GM23338 (cell line): ENCODE results near the gene L1CAM. TPM values are rescaled to one million over a fixed set of nuclear protein-coding genes. Genes with fewer than 3 reads are reported as not detected.

Experiments
- ATAC-seq: fragments of 200-7000 bp; cut with Tn5 transposase; 3 replicates; pipeline ENCODE4 v1.9.1; 2020
- DNase-seq: peaks from one replicate; pipeline ENCODE4 v3.0.0-alpha.2; 2015; ENCODE audit warnings: low spot score
- H2AFZ ChIP-seq: fragments of 200-600 bp; sonication (generic); 2 replicates; pipeline ENCODE4 v1.8.0; 2016; ENCODE audit warnings: antibody characterized with exemption, mild to moderate bottlenecking, moderate library complexity
- H3F3A ChIP-seq: fragments of 200-600 bp; sonication (generic); replicated peaks from 2 replicates; pipeline ENCODE4 v1.8.0; 2017; ENCODE audit warnings: antibody characterized with exemption, mixed run types, low read depth
- H3K27ac ChIP-seq: fragments of 200-600 bp; sonication (generic); 2 replicates; pipeline ENCODE4 v1.6.1; 2016; ENCODE audit warnings: low read depth
- H3K27me3 ChIP-seq: fragments of 200-600 bp; sonication (generic); 2 replicates; pipeline ENCODE4 v1.8.0; 2016; ENCODE audit warnings: mild to moderate bottlenecking, mixed run types, moderate library complexity; ENCODE audit not compliant: insufficient read depth
- H3K36me3 ChIP-seq: fragments of 200-600 bp; sonication (generic); 2 replicates; pipeline ENCODE4 v1.8.0; 2016; ENCODE audit warnings: mild to moderate bottlenecking; ENCODE audit not compliant: insufficient read depth
- H3K4me1 ChIP-seq: fragments of 200-600 bp; sonication (generic); 2 replicates; pipeline ENCODE4 v1.8.0; 2016; ENCODE audit warnings: mild to moderate bottlenecking, moderate library complexity; ENCODE audit not compliant: insufficient read depth
- H3K4me2 ChIP-seq: fragments of 200-600 bp; sonication (generic); 2 replicates; pipeline ENCODE4 v1.7.1; 2017; ENCODE audit warnings: mixed run types
- H3K4me3 ChIP-seq: fragments of 200-600 bp; sonication (generic); 2 replicates; pipeline ENCODE4 v1.6.1; 2016; ENCODE audit warnings: mixed run types
- H3K79me2 ChIP-seq: fragments of 200-600 bp; sonication (generic); replicated peaks from 2 replicates; pipeline ENCODE4 v1.8.0; 2017; ENCODE audit warnings: mild to moderate bottlenecking; ENCODE audit not compliant: insufficient read depth
- H3K9me2 ChIP-seq: fragments of 200-600 bp; sonication (generic); 2 replicates; pipeline ENCODE4 v1.8.0; 2017; ENCODE audit not compliant: insufficient read depth
- H4K20me1 ChIP-seq: fragments of 200-600 bp; sonication (generic); replicated peaks from 2 replicates; pipeline ENCODE4 v1.8.0; 2017; ENCODE audit warnings: mild to moderate bottlenecking; ENCODE audit not compliant: insufficient read depth
- H3K27ac Mint-ChIP-seq: 2 replicates; pipeline ENCODE4 v1.8.0; 2020; ENCODE audit warnings: inconsistent platforms, mild to moderate bottlenecking, moderate library complexity, mixed read lengths
- H3K27me3 Mint-ChIP-seq: 3 replicates; pipeline ENCODE4 v1.8.0; 2022; ENCODE audit warnings: low read depth, mild to moderate bottlenecking, moderate library complexity, mixed read lengths, inconsistent platforms; ENCODE audit not compliant: insufficient read depth, poor library complexity
- H3K36me3 Mint-ChIP-seq: 3 replicates; pipeline ENCODE4 v1.8.0; 2021; ENCODE audit warnings: low read depth, mild to moderate bottlenecking, inconsistent platforms, moderate library complexity, mixed read lengths
- H3K4me1 Mint-ChIP-seq: 3 replicates; pipeline ENCODE4 v1.8.0; 2020; ENCODE audit warnings: mild to moderate bottlenecking, inconsistent platforms, mixed read lengths
- H3K4me3 Mint-ChIP-seq: 3 replicates; pipeline ENCODE4 v1.8.0; 2021; ENCODE audit warnings: moderate library complexity, mild to moderate bottlenecking, inconsistent platforms, mixed read lengths
- H3K9me3 Mint-ChIP-seq: 3 replicates; pipeline ENCODE4 v1.8.0; 2020; ENCODE audit warnings: moderate library complexity, mild to moderate bottlenecking, inconsistent platforms, mixed read lengths
- CREB1 ChIP-seq: fragments of 250-450 bp; sonication (Bioruptor Pico); IDR thresholded peaks from 2 replicates; pipeline ENCODE4 v1.5.0; 2020; ENCODE audit warnings: low read depth, mild to moderate bottlenecking, moderate library complexity
- EZH2phosphoT487 ChIP-seq: fragments of 200-600 bp; sonication (generic); IDR thresholded peaks from one replicate; pipeline ENCODE4 v1.8.1; 2018; ENCODE audit warnings: antibody characterized with exemption; ENCODE audit not compliant: unreplicated experiment
- POLR2AphosphoS5 ChIP-seq: IDR thresholded peaks from 2 replicates; pipeline ENCODE4 v1.6.1; 2016; ENCODE audit warnings: antibody characterized with exemption, low read depth
- STAT1 ChIP-seq: IDR thresholded peaks from one replicate; pipeline ENCODE4 v1.6.1; 2016; ENCODE audit warnings: antibody characterized with exemption; ENCODE audit not compliant: unreplicated experiment
- ZNF114 ChIP-seq: fragments of 250-450 bp; sonication (Bioruptor Pico); IDR thresholded peaks from 2 replicates; pipeline ENCODE4 v1.5.0; 2020; ENCODE audit warnings: mild to moderate bottlenecking, moderate library complexity
- ZNF331 ChIP-seq: fragments of 250-450 bp; sonication (Bioruptor Pico); IDR thresholded peaks from 2 replicates; pipeline ENCODE4 v1.5.0; 2020; ENCODE audit warnings: low read depth, mild to moderate bottlenecking, moderate library complexity
- polyA plus RNA-seq: library from polyadenylated mRNA; unstranded; fragments of >200 nt; fragmentation: Nextera tagmentation; extraction: Ambion mirVana; gene quantifications from 2 replicates; pipeline ENCODE4 v1.2.1, GENCODE V29; 2016
- total RNA-seq: library from RNA; depleted of rRNA; stranded (reverse); fragments of >200 nt; shearing (Covaris generic); gene quantifications from 2 replicates; pipeline ENCODE4 v1.2.3, GENCODE V29; 2014
- TF ChIP-seq, protein P1 (sequence below): IDR thresholded peaks from one replicate; pipeline ENCODE4 v1.6.1; 2018; ENCODE audit warnings: antibody characterized with exemption; ENCODE audit not compliant: unreplicated experiment
- TF ChIP-seq, protein P2 (sequence below), 2 experiments: fragments of 200-600 bp in 1 of 2; sonication (generic) in 1 of 2; conservative IDR thresholded peaks; 2 replicates each; pipeline versions ENCODE4 v1.5.1 to v1.6.1; 2016 to 2017; ENCODE audit warnings: antibody characterized with exemption in 2 of 2, low read depth in 2 of 2, mild to moderate bottlenecking in 2 of 2, moderate library complexity in 1 of 2
- TF ChIP-seq, protein P3 (sequence below): fragments of 250-450 bp; sonication (Bioruptor Pico); IDR thresholded peaks from 2 replicates; pipeline ENCODE4 v1.5.0; 2020; ENCODE audit warnings: mild to moderate bottlenecking, moderate library complexity

Gene L1CAM
- total and polyA plus RNA-seq, 2 experiments from 2014 or later, result 7.4 to 29.2 TPM

DNA sequence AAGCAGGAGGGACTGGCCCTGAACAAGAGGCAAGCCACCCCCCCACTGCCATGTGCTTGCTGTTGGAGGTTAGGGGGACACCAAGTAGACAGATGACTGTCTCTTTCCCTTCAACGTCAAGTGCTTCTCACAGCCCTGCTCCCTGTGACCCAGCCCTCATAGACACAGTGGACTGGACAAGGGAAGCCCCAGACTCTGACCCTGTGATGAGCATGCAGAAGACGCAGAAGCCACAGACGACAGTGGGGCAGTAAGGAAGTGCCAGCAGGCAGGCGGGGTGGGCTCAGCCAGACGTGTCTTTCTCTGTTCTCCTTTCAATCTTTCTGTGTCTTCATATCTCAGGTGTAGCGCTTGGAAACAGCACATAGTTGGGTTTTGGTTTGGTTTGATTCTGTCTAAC, 2.4 kb upstream of the L1CAM start (continued):
- TF ChIP-seq, protein P1, sequence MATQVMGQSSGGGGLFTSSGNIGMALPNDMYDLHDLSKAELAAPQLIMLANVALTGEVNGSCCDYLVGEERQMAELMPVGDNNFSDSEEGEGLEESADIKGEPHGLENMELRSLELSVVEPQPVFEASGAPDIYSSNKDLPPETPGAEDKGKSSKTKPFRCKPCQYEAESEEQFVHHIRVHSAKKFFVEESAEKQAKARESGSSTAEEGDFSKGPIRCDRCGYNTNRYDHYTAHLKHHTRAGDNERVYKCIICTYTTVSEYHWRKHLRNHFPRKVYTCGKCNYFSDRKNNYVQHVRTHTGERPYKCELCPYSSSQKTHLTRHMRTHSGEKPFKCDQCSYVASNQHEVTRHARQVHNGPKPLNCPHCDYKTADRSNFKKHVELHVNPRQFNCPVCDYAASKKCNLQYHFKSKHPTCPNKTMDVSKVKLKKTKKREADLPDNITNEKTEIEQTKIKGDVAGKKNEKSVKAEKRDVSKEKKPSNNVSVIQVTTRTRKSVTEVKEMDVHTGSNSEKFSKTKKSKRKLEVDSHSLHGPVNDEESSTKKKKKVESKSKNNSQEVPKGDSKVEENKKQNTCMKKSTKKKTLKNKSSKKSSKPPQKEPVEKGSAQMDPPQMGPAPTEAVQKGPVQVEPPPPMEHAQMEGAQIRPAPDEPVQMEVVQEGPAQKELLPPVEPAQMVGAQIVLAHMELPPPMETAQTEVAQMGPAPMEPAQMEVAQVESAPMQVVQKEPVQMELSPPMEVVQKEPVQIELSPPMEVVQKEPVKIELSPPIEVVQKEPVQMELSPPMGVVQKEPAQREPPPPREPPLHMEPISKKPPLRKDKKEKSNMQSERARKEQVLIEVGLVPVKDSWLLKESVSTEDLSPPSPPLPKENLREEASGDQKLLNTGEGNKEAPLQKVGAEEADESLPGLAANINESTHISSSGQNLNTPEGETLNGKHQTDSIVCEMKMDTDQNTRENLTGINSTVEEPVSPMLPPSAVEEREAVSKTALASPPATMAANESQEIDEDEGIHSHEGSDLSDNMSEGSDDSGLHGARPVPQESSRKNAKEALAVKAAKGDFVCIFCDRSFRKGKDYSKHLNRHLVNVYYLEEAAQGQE, result no peak
- TF ChIP-seq ZNF114 (CRISPR knock-in tag), result no peak

DNA sequence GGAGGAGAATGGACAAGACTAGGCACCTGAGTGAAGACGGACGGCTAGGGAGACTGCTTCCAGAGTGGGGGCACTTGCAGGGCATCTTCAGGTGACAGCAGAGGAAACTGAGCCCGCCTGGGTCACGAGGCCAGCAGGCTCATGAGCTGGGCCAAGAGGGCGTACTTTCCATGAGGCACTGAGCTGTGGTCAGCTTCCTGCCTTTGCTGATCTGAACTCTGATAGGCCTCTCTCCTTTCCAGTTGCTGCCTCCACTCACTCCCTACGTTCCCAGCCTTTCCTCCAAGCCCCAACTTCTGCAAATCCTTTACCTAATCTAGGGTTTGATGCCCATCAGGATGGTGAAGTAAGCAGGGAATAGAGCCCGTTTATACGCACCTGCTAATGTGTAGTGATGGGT, 1.4 kb upstream of the L1CAM start:
- peaks cover 15% of the 10 kb centered on the region for H3K4me1 Mint-ChIP-seq
- H3K9me3 Mint-ChIP-seq, result no peaks in the 10 kb centered on the region; the same call in 2 of the 3 replicates
- ATAC-seq (no peak), DNase-seq (no peak)
- Histone ChIP-seq H3K27me3 (no peaks in the 10 kb centered on the region; the same call in 1 of the 2 replicates), H3K27ac (no peak overlapping the region), H2AFZ (no peak overlapping the region), H3K4me3 (no peak overlapping the region), H3F3A (no peaks in the 10 kb centered on the region), H3K4me2 (peak overlapping the region; percentile 77), H3K36me3 (no peaks in the 10 kb centered on the region), H3K9me2 (no peaks in the 10 kb centered on the region), H3K79me2 (no peaks in the 10 kb centered on the region), H3K4me1 (peaks cover 12% of the 10 kb centered on the region; the same call in 1 of the 2 replicates), H4K20me1 (no peaks in the 10 kb centered on the region)
- H3K27me3 Mint-ChIP-seq, result peaks cover 6% of the 10 kb centered on the region
- no peak overlapping the region for H3K4me3 Mint-ChIP-seq
- H3K36me3 Mint-ChIP-seq, result no peaks in the 10 kb centered on the region; the same call in 2 of the 3 replicates
- no peak overlapping the region for H3K27ac Mint-ChIP-seq
- TF ChIP-seq CREB1 (no peak), ZNF114 (CRISPR knock-in tag) (no peak), ZNF331 (CRISPR knock-in tag) (no peak), STAT1 (no peak), EZH2phosphoT487 (no peak), POLR2AphosphoS5 (no peak)
- TF ChIP-seq, protein P1, result no peak
- TF ChIP-seq, protein P2, sequence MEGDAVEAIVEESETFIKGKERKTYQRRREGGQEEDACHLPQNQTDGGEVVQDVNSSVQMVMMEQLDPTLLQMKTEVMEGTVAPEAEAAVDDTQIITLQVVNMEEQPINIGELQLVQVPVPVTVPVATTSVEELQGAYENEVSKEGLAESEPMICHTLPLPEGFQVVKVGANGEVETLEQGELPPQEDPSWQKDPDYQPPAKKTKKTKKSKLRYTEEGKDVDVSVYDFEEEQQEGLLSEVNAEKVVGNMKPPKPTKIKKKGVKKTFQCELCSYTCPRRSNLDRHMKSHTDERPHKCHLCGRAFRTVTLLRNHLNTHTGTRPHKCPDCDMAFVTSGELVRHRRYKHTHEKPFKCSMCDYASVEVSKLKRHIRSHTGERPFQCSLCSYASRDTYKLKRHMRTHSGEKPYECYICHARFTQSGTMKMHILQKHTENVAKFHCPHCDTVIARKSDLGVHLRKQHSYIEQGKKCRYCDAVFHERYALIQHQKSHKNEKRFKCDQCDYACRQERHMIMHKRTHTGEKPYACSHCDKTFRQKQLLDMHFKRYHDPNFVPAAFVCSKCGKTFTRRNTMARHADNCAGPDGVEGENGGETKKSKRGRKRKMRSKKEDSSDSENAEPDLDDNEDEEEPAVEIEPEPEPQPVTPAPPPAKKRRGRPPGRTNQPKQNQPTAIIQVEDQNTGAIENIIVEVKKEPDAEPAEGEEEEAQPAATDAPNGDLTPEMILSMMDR (conservative IDR thresholded peaks at IDR 0.05; ENCODE audit: low read depth in 2 of 2), result no peak
- TF ChIP-seq, protein P3, sequence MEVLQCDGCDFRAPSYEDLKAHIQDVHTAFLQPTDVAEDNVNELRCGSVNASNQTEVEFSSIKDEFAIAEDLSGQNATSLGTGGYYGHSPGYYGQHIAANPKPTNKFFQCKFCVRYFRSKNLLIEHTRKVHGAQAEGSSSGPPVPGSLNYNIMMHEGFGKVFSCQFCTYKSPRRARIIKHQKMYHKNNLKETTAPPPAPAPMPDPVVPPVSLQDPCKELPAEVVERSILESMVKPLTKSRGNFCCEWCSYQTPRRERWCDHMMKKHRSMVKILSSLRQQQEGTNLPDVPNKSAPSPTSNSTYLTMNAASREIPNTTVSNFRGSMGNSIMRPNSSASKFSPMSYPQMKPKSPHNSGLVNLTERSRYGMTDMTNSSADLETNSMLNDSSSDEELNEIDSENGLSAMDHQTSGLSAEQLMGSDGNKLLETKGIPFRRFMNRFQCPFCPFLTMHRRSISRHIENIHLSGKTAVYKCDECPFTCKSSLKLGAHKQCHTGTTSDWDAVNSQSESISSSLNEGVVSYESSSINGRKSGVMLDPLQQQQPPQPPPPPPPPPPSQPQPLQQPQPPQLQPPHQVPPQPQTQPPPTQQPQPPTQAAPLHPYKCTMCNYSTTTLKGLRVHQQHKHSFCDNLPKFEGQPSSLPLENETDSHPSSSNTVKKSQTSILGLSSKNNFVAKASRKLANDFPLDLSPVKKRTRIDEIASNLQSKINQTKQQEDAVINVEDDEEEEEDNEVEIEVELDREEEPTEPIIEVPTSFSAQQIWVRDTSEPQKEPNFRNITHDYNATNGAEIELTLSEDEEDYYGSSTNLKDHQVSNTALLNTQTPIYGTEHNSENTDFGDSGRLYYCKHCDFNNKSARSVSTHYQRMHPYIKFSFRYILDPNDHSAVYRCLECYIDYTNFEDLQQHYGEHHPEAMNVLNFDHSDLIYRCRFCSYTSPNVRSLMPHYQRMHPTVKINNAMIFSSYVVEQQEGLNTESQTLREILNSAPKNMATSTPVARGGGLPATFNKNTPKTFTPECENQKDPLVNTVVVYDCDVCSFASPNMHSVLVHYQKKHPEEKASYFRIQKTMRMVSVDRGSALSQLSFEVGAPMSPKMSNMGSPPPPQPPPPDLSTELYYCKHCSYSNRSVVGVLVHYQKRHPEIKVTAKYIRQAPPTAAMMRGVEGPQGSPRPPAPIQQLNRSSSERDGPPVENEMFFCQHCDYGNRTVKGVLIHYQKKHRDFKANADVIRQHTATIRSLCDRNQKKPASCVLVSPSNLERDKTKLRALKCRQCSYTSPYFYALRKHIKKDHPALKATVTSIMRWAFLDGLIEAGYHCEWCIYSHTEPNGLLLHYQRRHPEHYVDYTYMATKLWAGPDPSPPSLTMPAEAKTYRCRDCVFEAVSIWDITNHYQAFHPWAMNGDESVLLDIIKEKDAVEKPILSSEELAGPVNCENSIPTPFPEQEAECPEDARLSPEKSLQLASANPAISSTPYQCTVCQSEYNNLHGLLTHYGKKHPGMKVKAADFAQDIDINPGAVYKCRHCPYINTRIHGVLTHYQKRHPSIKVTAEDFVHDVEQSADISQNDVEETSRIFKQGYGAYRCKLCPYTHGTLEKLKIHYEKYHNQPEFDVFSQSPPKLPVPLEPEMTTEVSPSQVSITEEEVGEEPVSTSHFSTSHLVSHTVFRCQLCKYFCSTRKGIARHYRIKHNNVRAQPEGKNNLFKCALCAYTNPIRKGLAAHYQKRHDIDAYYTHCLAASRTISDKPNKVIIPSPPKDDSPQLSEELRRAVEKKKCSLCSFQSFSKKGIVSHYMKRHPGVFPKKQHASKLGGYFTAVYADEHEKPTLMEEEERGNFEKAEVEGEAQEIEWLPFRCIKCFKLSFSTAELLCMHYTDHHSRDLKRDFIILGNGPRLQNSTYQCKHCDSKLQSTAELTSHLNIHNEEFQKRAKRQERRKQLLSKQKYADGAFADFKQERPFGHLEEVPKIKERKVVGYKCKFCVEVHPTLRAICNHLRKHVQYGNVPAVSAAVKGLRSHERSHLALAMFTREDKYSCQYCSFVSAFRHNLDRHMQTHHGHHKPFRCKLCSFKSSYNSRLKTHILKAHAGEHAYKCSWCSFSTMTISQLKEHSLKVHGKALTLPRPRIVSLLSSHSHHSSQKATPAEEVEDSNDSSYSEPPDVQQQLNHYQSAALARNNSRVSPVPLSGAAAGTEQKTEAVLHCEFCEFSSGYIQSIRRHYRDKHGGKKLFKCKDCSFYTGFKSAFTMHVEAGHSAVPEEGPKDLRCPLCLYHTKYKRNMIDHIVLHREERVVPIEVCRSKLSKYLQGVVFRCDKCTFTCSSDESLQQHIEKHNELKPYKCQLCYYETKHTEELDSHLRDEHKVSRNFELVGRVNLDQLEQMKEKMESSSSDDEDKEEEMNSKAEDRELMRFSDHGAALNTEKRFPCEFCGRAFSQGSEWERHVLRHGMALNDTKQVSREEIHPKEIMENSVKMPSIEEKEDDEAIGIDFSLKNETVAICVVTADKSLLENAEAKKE (CRISPR knock-in tag), result no peak
